Measurements from ENCODE around the gene LHX8.

GRCh38 chr1:75124510-75124909, 9.7 kb upstream of the LHX8 start:
- TF ChIP-seq CTCF (IDR thresholded peaks at IDR 0.05; ENCODE audit: borderline replicate concordance, extremely low read depth, low read length, poor library complexity, severe bottlenecking) (no peak), EZH2 (IDR thresholded peaks at IDR 0.05; ENCODE audit: borderline replicate concordance, low read depth, low read length, severe bottlenecking) (no peak)

Data from DND-41 (cell line).